GM11168 (cell line): ENCODE results near the gene INSR.
"Not testable (repeated sequence)": the region's sequence is repeated elsewhere in the genome, so short reads cannot be mapped to it uniquely, and the experiment has no call there.

Source experiments
- in situ Hi-C: fragments of 300-500 bp; cut with MboI; formaldehyde crosslinking; loops from one replicate; pipeline ENCODE4 v1.12.0; 2022; ENCODE audit warnings: low sequenced_read_pairs; ENCODE audit not compliant: unreplicated experiment

Gene INSR

DNA sequence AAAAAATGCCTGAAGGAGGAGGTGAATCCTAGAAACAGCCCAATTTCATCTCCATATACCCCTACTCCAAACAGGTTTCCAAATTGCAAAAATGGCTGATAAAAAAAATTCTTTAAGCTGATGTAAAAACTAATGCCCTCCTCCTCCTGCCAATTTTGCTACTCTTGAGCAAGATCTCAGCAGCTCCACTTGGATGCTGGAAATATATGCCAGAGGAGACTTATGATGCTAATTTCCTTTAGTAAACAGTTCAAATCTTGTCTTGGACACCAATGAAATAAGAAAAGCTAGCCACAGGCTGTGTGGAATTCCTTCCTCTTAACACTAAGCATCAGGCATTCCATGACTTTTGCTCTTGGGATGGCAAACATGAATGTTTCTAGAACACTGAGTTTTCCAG lies 67.5 kb downstream of the INSR start:
- in situ Hi-C loops: no loop called here

GRCh38 chr19:7225741-7226140 lies 68.5 kb downstream of the INSR start:
- in situ Hi-C loops: no loop called here

GRCh38 chr19:7224995-7225394 lies 69.2 kb downstream of the INSR start:
- in situ Hi-C loops: no loop called here

DNA sequence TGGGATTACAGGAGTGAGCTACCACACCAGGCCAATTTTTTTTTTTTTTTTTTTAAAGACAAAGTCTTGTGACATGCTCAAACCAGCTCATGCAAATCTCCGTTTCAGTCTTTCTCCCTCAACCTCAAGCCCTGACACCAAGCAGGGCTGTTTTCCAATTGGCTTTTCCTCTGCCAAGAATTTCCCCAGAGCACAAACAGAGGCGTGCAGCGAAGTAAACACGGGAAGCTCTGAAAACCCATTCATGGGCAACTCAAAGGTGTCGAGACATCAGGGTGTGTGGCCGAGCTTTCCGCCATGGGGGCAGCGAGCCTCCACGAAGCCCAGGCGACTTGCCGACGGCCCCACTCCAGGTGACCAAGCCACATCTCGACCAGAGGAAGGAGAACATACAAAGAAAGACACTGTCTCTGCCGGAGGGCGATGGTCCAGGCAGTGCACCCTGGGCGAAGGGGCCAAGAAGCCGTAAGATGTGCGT lies 70.0 kb downstream of the INSR start:
- in situ Hi-C loops: no loop called here

DNA sequence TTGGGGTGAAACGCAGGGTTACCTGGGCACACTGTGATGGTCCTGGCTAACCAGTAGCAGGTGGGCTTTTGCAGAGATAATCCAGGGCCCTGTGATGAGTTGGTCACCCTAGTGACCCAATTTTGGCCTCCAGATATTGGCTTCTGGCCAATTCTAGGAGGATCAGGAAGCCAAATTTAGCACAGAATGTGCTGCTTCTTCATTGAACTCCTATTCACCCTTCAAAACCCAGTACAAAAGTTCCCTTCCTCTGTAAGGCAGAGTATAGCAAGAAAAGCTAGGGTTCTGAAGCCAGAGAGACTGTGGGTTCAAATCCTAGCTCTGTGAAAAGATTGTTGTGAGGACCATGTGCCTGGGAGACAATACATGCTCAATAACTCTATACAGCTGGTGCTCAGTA lies 70.8 kb downstream of the INSR start:
- in situ Hi-C loops: no loop called here

DNA sequence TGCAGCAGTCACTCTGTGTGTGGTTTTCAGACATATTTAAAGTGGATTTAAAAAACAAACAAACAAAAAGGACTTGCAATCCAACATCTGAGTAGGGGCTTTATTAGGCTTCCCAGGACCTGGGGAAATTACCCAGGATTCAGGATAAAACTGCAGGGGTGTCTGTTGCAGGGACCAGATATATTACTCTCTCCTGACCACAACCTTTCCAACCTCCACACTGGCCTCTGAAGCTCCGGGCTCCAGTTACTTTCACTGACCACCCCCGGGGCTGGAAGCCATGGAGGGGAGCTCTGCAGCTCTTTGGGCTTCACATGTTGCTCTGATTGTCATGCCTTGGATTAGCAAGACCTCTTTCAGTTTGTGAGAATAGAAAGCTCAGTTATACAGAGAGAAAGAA lies 75.2 kb downstream of the INSR start:
- in situ Hi-C loops: no loop called here

DNA sequence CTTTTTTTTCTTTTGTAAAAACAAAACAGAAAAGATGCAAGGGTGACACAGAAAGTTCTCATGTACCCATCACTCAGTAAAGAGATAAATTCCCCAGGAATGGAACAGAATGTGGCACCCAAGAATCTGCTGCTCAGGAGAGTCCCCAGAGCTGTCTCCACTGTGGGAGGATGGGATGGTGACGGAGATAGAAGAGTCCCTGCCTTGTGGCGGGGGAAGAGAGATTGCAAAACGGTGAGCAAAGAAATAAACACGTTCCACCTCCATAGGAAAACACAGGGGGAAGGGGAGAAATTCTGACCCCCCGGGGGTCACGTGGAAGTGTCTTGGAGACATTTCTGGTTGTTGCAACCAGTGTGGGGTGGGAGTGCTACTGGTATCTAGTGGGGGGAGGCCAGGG lies 76.4 kb downstream of the INSR start:
- in situ Hi-C loops: no loop called here

GRCh38 chr19:7216373-7216902 lies 77.8 kb downstream of the INSR start:
- in situ Hi-C loops: no loop called here

DNA sequence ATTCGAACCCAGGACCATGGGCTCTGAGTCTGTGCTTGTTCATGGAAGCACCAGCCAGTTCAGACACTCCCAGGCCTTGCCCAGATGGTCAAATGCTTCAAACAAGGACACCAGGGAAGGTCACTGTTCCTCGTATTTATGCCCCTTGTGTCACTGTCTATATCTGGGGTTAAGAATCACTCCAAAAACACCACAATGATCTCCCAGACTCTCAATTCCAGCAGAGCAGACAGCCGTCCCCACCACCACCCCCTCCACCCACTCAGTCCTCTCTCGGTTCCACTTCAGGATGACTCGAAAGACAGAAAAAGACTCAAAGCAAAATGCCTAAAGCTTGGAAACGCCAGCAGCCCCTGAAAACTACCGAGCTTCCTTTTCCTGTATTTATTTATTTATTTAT lies 79.0 kb downstream of the INSR start:
- in situ Hi-C loops: no loop called here

- in situ Hi-C loops: no loop called here
Observed at GRCh38 chr19:7214324-7215089, 79.7 kb downstream of the INSR start.

DNA sequence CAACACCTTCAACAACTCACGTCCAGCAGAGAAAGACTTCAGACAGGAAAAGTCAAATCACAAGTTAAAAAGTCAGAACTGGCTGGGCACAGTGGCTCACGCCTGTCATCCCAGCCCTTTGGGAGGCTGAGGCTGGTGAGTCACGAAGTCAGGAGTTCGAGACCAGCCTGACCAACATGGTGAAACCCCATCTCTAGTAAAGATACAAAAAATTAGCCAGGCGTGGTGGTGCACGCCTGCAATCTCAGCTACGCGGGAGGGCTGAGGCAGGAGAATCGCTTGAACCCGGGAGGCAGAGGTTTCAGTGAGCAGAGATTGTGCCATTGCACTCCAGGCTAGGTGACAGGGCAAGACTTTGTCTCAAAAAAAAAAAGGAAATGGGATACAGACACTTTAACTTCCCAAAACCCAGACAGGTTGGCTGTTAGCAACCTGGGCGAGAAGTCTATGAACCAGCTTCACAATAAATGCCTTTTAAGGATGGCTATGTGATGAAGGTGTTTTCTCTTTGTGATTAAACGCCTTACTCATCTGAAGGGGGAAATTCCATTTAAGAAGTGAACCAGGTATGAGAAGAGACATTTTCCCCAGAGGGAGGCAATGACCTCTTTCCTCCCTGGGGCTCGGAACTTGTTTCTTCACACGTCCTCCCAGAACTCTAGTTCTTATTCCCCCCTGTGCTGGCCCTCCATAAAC lies 80.4 kb downstream of the INSR start:
- in situ Hi-C loops: no loop called here

- in situ Hi-C loops: no loop called here
Observed at GRCh38 chr19:7211191-7211951, 82.8 kb downstream of the INSR start.

- in situ Hi-C loops: no loop called here
Observed at GRCh38 chr19:7210359-7210758, 83.9 kb downstream of the INSR start.

DNA sequence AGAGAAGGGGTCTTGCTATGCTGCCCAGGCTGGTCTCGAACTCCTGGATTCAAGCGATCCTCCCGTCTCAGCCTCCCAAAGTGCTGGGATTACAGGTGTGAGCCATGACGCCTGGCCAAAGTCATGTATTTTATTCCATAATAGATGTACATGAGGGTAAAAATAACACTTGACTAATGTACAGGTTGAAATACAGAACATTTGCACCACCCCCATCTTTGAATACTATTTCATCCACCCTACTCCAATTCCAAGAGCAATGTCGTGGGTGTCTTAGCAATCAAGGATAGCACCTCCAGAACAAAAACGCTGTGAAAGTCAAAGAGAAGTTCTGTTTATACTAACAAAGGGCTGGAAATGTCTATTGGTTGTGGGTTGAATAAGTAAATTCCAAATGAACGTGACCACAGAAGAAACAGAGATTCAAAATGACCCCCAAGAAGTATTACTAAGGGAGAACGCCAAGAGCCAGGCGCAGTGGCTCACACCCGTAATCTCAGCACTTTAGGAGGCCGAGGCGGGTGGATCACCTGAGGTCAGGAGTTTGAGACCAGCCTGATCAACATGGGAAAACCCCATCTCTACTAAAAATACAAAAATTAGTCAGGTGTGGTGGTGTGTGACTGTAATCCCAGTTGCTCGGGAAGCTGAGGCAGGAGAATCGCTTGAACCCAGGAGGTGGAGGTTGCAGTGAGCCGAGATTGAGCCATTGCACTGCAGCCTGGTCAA lies 84.5 kb downstream of the INSR start:
- in situ Hi-C loops: not testable (repeated sequence)

DNA sequence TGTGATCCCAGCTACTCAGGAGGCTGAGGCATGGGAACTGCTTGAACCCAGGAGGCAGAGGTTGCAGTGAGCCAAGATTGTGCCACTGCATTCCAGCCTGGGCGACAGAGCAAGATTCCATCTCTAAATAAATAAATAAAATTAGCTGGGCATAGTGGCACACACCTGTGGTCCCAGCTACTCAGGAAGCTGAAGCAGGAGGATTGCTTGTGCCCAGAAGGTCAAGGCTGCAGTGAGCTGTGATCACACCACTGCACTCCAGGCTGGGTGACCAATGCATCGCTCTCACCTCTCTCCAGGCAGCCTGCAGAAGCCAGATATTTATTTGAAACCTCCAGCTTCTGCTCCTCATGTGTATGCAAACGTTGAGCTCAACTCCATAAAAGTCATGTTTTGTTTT lies 85.2 kb downstream of the INSR start:
- in situ Hi-C loops: not testable (repeated sequence)

DNA sequence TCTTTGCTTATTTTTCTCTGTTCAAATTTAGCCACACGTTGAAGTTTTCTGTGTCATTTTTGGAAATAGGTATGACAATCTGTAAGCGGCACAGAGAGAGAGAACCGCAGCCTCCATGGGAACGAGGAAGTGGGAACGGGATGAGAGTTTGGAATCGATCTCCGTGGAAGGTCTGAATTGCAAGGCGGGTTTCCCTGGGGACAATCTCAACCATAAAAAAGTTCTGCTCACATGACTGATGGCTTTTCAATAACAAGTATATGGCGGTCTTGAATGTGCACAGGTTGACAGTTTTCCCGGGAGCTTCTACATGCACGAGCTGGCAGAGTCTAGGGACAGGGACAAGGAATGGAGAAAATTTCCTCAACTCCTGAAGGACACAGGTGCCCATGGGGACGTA lies 90.9 kb downstream of the INSR start:
- in situ Hi-C loops: no loop called here

DNA sequence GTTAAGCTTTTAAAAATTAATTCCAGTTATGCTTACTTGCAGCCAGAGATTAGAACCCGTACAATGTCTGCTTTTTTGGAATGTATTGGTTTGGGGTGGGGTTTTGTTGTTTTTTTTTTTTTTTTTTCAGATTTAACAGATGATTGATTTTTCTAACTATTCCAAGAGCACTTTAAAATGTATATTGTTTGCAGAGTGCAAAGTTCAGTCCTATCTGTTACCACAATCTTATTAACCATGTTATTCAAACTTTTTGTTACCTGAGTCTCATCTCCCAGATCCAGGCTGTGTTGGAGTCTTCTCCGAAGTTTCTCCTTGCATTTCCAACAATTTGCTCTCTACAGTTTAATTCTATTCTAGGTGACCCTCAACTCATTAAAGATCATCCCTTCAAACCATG lies 91.3 kb downstream of the INSR start:
- in situ Hi-C loops: no loop called here

- in situ Hi-C loops: no loop called here
Observed at GRCh38 chr19:7200736-7201135, 93.5 kb downstream of the INSR start.

DNA sequence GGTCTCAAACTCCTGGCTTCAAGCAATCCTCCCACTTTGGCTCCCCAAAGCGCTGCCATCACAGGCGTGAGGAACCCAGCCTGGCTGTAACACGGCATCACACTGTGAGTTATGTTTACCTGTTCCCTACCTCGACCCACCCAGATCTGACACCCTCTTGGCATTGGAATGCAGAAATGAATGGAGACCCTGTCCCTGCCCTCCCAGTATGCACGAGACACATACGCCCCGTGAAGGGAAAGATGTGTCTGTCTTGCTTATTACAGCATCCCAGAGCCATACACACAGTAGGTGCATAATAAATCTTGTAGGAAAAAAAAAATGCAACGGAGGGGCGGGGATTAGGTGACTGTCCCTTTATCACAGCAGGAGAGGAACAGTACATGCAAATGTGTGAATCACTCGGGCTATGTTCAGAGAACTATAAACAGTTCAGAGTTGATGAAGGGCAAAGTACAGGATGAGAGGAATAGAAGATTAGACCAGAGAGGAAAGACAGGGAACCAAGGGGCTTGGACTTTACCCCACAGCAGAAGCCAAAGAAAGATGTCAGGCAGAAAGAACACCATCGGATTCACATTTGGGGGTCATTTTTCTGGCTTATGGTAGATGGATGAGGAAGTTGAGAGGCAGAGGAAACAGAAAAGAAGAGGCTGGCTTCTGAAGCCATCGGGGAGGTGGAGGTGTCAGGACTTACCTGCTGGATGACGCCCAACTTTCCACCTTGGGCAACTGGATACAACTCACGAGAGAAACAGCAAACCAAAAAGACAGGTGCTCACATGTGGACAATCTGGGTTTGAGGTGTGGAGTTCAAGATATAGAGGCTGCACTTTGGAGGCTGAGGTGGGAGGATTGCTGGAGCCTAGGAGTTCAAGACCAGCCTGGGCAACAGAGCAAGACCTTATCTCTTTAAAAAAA lies 94.3 kb downstream of the INSR start:
- in situ Hi-C loops: loop anchor here (5.0 kb wide), 1 partner anchor 92 kb away; the partner anchor contains the start of gene INSR
